ENCODE data around the gene DSC1. TPM values are rescaled to one million over a fixed set of nuclear protein-coding genes. Genes with fewer than 3 reads are reported as not detected.
A peak's percentile ranks its signal among the peaks of the same experiment; 100 is the strongest.

DSC1 gene
- total and polyA plus RNA-seq, 2 experiments from 2014 or later, result 0.30 TPM; not detected in 1

- Histone ChIP-seq H3K9me2 (replicated peaks; ENCODE audit: insufficient read depth) (no peaks in the 10 kb centered on the region), H3K27me3 (no peaks in the 10 kb centered on the region), H3K27ac (peak overlapping the region; percentile 61), H4K20me1 (ENCODE audit: insufficient read depth, poor library complexity, severe bottlenecking) (no peaks in the 10 kb centered on the region), H3K79me2 (no peaks in the 10 kb centered on the region), H3K9me3 (ENCODE audit: low read depth) (no peaks in the 10 kb centered on the region), H3K4me1 (ENCODE audit: insufficient read depth) (peaks cover 20% of the 10 kb centered on the region), H3K4me3 (no peak overlapping the region), H2AFZ (no peak overlapping the region), H3K36me3 (replicated peaks; ENCODE audit: insufficient read depth, low read depth) (no peaks in the 10 kb centered on the region), H3K4me2 (peak overlapping the region; percentile 9)
- DNase-seq (ENCODE audit: low spot score), result no peak
- WGBS (ENCODE audit: low lambda C conversion rate, missing lambda C conversion rate), result 63% methylated on average over 2 of the region's 2 CpGs
- TF ChIP-seq EZH2 (IDR thresholded peaks at IDR 0.05; ENCODE audit: borderline replicate concordance) (no peak), EZH2phosphoT487 (IDR thresholded peaks at IDR 0.05; ENCODE audit: low read depth, severe bottlenecking, unreplicated experiment) (no peak), CTCF (IDR thresholded peaks at IDR 0.05; ENCODE audit: poor library complexity) (no peak)
Measured at GRCh38 chr18:31205273-31205672, 42.6 kb upstream of the DSC1 start.

- Histone ChIP-seq H2AFZ (no peak overlapping the region), H3K27me3 (no peaks in the 10 kb centered on the region), H4K20me1 (ENCODE audit: insufficient read depth, poor library complexity, severe bottlenecking) (no peaks in the 10 kb centered on the region), H3K4me2 (peak overlapping the region; percentile 9), H3K9me2 (replicated peaks; ENCODE audit: insufficient read depth) (no peaks in the 10 kb centered on the region), H3K36me3 (replicated peaks; ENCODE audit: insufficient read depth, low read depth) (no peaks in the 10 kb centered on the region), H3K4me3 (no peak overlapping the region), H3K9me3 (ENCODE audit: low read depth) (no peaks in the 10 kb centered on the region), H3K27ac (no peak overlapping the region), H3K79me2 (no peaks in the 10 kb centered on the region), H3K4me1 (ENCODE audit: insufficient read depth) (peaks cover 22% of the 10 kb centered on the region)
- WGBS (ENCODE audit: low lambda C conversion rate, missing lambda C conversion rate), result 80% methylated on average over 4 of the region's 4 CpGs
- TF ChIP-seq EZH2 (IDR thresholded peaks at IDR 0.05; ENCODE audit: borderline replicate concordance), result no peak
- TF ChIP-seq EZH2phosphoT487 (IDR thresholded peaks at IDR 0.05; ENCODE audit: low read depth, severe bottlenecking, unreplicated experiment), result no peak
- no peak for TF ChIP-seq CTCF (IDR thresholded peaks at IDR 0.05; ENCODE audit: poor library complexity)
- no peak for DNase-seq (ENCODE audit: low spot score)
Measured at GRCh38 chr18:31204833-31205232, 42.2 kb upstream of the DSC1 start.

- H3K27me3 ChIP-seq, result no peaks in the 10 kb centered on the region
- no peaks in the 10 kb centered on the region for H4K20me1 ChIP-seq (ENCODE audit: insufficient read depth, poor library complexity, severe bottlenecking)
- H3K36me3 ChIP-seq (replicated peaks; ENCODE audit: insufficient read depth, low read depth), result no peaks in the 10 kb centered on the region
- H3K9me2 ChIP-seq (replicated peaks; ENCODE audit: insufficient read depth), result no peaks in the 10 kb centered on the region
- no peak for DNase-seq (ENCODE audit: low spot score)
- peak overlapping the region; percentile 57 for H3K27ac ChIP-seq
- peaks cover 23% of the 10 kb centered on the region for H3K4me1 ChIP-seq (ENCODE audit: insufficient read depth)
- peak overlapping the region; percentile 72 for H3K4me2 ChIP-seq
- no peaks in the 10 kb centered on the region for H3K9me3 ChIP-seq (ENCODE audit: low read depth)
- H3K79me2 ChIP-seq, result no peaks in the 10 kb centered on the region
- WGBS (ENCODE audit: low lambda C conversion rate, missing lambda C conversion rate), result 86% methylated on average over 2 of the region's 2 CpGs
- no peak overlapping the region for H3K4me3 ChIP-seq
- H2AFZ ChIP-seq, result no peak overlapping the region
- no peak for TF ChIP-seq EZH2phosphoT487 (IDR thresholded peaks at IDR 0.05; ENCODE audit: low read depth, severe bottlenecking, unreplicated experiment)
- no peak for TF ChIP-seq CTCF (IDR thresholded peaks at IDR 0.05; ENCODE audit: poor library complexity)
- TF ChIP-seq EZH2 (IDR thresholded peaks at IDR 0.05; ENCODE audit: borderline replicate concordance), result no peak
Measured at GRCh38 chr18:31204166-31204565, 41.5 kb upstream of the DSC1 start.

- H3K9me2 ChIP-seq (replicated peaks; ENCODE audit: insufficient read depth), result no peaks in the 10 kb centered on the region
- peak overlapping the region; percentile 57 for H3K27ac ChIP-seq
- no peaks in the 10 kb centered on the region for H3K9me3 ChIP-seq (ENCODE audit: low read depth)
- peaks cover 23% of the 10 kb centered on the region for H3K4me1 ChIP-seq (ENCODE audit: insufficient read depth)
- peak overlapping the region; percentile 36 for H2AFZ ChIP-seq
- WGBS (ENCODE audit: low lambda C conversion rate, missing lambda C conversion rate), result 61% methylated on average over 5 of the region's 5 CpGs
- H3K4me3 ChIP-seq, result no peak overlapping the region
- peak overlapping the region; percentile 72 for H3K4me2 ChIP-seq
- TF ChIP-seq EZH2phosphoT487 (IDR thresholded peaks at IDR 0.05; ENCODE audit: low read depth, severe bottlenecking, unreplicated experiment) (no peak), CTCF (IDR thresholded peaks at IDR 0.05; ENCODE audit: poor library complexity) (no peak), EZH2 (IDR thresholded peaks at IDR 0.05; ENCODE audit: borderline replicate concordance) (no peak)
- no peak for DNase-seq (ENCODE audit: low spot score)
- no peaks in the 10 kb centered on the region for H3K27me3 ChIP-seq
- no peaks in the 10 kb centered on the region for H3K79me2 ChIP-seq
- no peaks in the 10 kb centered on the region for H4K20me1 ChIP-seq (ENCODE audit: insufficient read depth, poor library complexity, severe bottlenecking)
- no peaks in the 10 kb centered on the region for H3K36me3 ChIP-seq (replicated peaks; ENCODE audit: insufficient read depth, low read depth)
Measured at GRCh38 chr18:31203794-31204148, 41.1 kb upstream of the DSC1 start.

All from hepatocyte (in vitro differentiated cells).